Common myeloid progenitor, CD34-positive (primary cell): ENCODE results near the gene EVL.

Source experiments
- CTCF ChIA-PET: fragments of 350-600 bp; sonication (Branson Sonifier 250); formaldehyde crosslinking; loops from one replicate; lab custom pipeline; 2021; ENCODE audit warnings: antibody characterized with exemption; lab: Charles Lee
- POLR2A ChIA-PET: fragments of 350-600 bp; sonication (Branson Sonifier 250); formaldehyde crosslinking; loops from one replicate; lab custom pipeline; 2021; ENCODE audit warnings: antibody characterized with exemption; lab: Charles Lee
- DNase-seq, 3 donors: peaks; one replicate each; pipeline versions ENCODE4 v3.0.0 to v3.0.0-alpha.2; 2013
- H3K27ac ChIP-seq, 2 experiments: 1 replicate in 1 of 2; 2 replicates in 1 of 2; pipeline ENCODE4 v1.7.0; 2013; ENCODE audit warnings: inconsistent platforms in 2 of 2, low read length in 2 of 2, mild to moderate bottlenecking in 2 of 2, low read depth in 1 of 2, moderate library complexity in 1 of 2; ENCODE audit not compliant: severe bottlenecking in 2 of 2, insufficient read depth in 1 of 2, poor library complexity in 1 of 2
- H3K27me3 ChIP-seq, 5 experiments: replicated peaks in 2 of 5; 1 replicate in 3 of 5; 2 replicates in 2 of 5; pipeline versions ENCODE4 v1.6.1 to v1.7.0; 2013; ENCODE audit warnings: low read length in 4 of 5, mild to moderate bottlenecking in 2 of 5, moderate library complexity in 2 of 5, inconsistent platforms in 1 of 5; ENCODE audit not compliant: insufficient read depth in 5 of 5, control insufficient read depth in 4 of 5
- H3K36me3 ChIP-seq, 4 experiments: 1 replicate in 2 of 4; 2 replicates in 2 of 4; pipeline versions ENCODE4 v1.6.1 to v1.7.0; 2013; ENCODE audit warnings: low read length in 3 of 4, control low read depth in 1 of 4, mild to moderate bottlenecking in 1 of 4; ENCODE audit not compliant: control insufficient read depth in 4 of 4, insufficient read depth in 4 of 4
- H3K4me1 ChIP-seq, 4 experiments: 1 replicate in 3 of 4; 2 replicates in 1 of 4; pipeline versions ENCODE4 v1.6.1 to v1.7.1; 2013; ENCODE audit warnings: low read length in 3 of 4, mild to moderate bottlenecking in 3 of 4, control low read depth in 1 of 4, inconsistent platforms in 1 of 4, moderate library complexity in 1 of 4; ENCODE audit not compliant: control insufficient read depth in 4 of 4, insufficient read depth in 4 of 4; ENCODE audit errors: control extremely low read depth in 1 of 4
- H3K4me3 ChIP-seq, 7 experiments: 1 replicate in 4 of 7; 2 replicates in 3 of 7; pipeline versions ENCODE4 v1.5.1 to v1.7.0; 2013; ENCODE audit warnings: mild to moderate bottlenecking in 7 of 7, low read length in 6 of 7, moderate library complexity in 6 of 7, inconsistent platforms in 2 of 7, low read depth in 2 of 7, control low read depth in 1 of 7; ENCODE audit not compliant: insufficient read depth in 4 of 7, control insufficient read depth in 1 of 7; ENCODE audit errors: extremely low read depth in 1 of 7
- H3K9me3 ChIP-seq, 5 experiments: 1 replicate in 4 of 5; 2 replicates in 1 of 5; pipeline versions ENCODE4 v1.6.1 to v1.7.1; 2013; ENCODE audit warnings: low read length in 4 of 5, mild to moderate bottlenecking in 2 of 5, inconsistent platforms in 1 of 5, low read depth in 1 of 5, moderate library complexity in 1 of 5; ENCODE audit not compliant: control insufficient read depth in 4 of 5, insufficient read depth in 2 of 5; ENCODE audit errors: control extremely low read depth in 1 of 5
- WGBS: methylation state at CpG from one replicate; pipeline ENCODE4 v1.1.5; 2013; ENCODE audit not compliant: insufficient coverage; 5-methylcytosine and 5-hydroxymethylcytosine counted together

The EVL gene

GRCh38 chr14:100056431-100056830 is 8.8 kb upstream of the EVL start:
- H3K36me3 ChIP-seq = no peaks in the 10 kb centered on the region
- no peaks in the 10 kb centered on the region for H3K9me3 ChIP-seq
- no peaks in the 10 kb centered on the region for H3K27me3 ChIP-seq
- WGBS = 100% methylated on average over 2 of the region's 3 CpGs
- POLR2A ChIA-PET = interaction anchor here (1.1 to 1.5 kb wide), 2 partner anchors 10 to 19 kb away, joined by 3 read pairs; no protein-coding TSS in a partner anchor
- DNase-seq = no peak
- CTCF ChIA-PET = interaction anchor here (1.0 to 8.1 kb wide), 15 partner anchors 11 to 135 kb away, joined by 3 to 106 read pairs (median 4); partner anchors contain the start of gene EVL
- no peak overlapping the region for H3K27ac ChIP-seq
- no peak overlapping the region for H3K4me3 ChIP-seq
- peaks cover 12 to 49% (median 27%) of the 10 kb centered on the region in 4 experiments for H3K4me1 ChIP-seq

GRCh38 chr14:100056964-100057795 is 8.0 kb upstream of the EVL start:
- WGBS = 97% methylated on average over 3 of the region's 4 CpGs
- peaks cover 12 to 56% (median 29%) of the 10 kb centered on the region in 4 experiments for H3K4me1 ChIP-seq
- ChIA-PET POLR2A (interaction anchor here (0.7 to 1.1 kb wide), 2 partner anchors 10 to 22 kb away, joined by 3 read pairs; no protein-coding TSS in a partner anchor), CTCF (interaction anchor here (0.7 to 8.1 kb wide), 20 partner anchors 8 to 135 kb away, joined by 3 to 106 read pairs (median 4); partner anchors contain the start of gene EVL)
- H3K36me3 ChIP-seq = no peaks in the 10 kb centered on the region
- no peaks in the 10 kb centered on the region for H3K27me3 ChIP-seq
- no peak overlapping the region for H3K27ac ChIP-seq
- DNase-seq = peak; percentile 70 to 81 (median 79)
- H3K9me3 ChIP-seq = no peaks in the 10 kb centered on the region
- H3K4me3 ChIP-seq = no peak overlapping the region

GRCh38 chr14:100058777-100059437 is 6.3 kb upstream of the EVL start:
- POLR2A ChIA-PET = no interaction called here
- 100% methylated on average over 2 of the region's 4 CpGs for WGBS
- H3K9me3 ChIP-seq = no peaks in the 10 kb centered on the region
- H3K27me3 ChIP-seq = no peaks in the 10 kb centered on the region
- no peaks in the 10 kb centered on the region for H3K36me3 ChIP-seq
- H3K27ac ChIP-seq = no peak overlapping the region
- no peak overlapping the region for H3K4me3 ChIP-seq
- CTCF ChIA-PET = interaction anchor here (0.6 to 8.1 kb wide), 9 partner anchors 8 to 220 kb away, joined by 3 to 106 read pairs (median 4); partner anchors contain the start of gene EVL
- H3K4me1 ChIP-seq = peaks cover 19 to 70% (median 42%) of the 10 kb centered on the region in 4 experiments
- DNase-seq = no peak

- no peaks in the 10 kb centered on the region for H3K36me3 ChIP-seq
- H3K4me1 ChIP-seq = peaks cover 20 to 72% (median 45%) of the 10 kb centered on the region in 4 experiments
- no peaks in the 10 kb centered on the region for H3K9me3 ChIP-seq
- H3K27ac ChIP-seq = no peak overlapping the region
- no peak overlapping the region for H3K4me3 ChIP-seq
- POLR2A ChIA-PET = no interaction called here
- H3K27me3 ChIP-seq = no peaks in the 10 kb centered on the region
- WGBS = 100% methylated on average over 3 of the region's 3 CpGs
- CTCF ChIA-PET = interaction anchor here (0.8 to 8.1 kb wide), 7 partner anchors 8 to 83 kb away, joined by 3 to 106 read pairs (median 6); partner anchors contain the start of gene EVL
- no peak for DNase-seq
These were observed 5.8 kb upstream of the EVL start for GRCh38 chr14:100059438-100059781.

- peaks cover 26 to 82% (median 51%) of the 10 kb centered on the region in 4 experiments for H3K4me1 ChIP-seq
- CTCF ChIA-PET = interaction anchor here (0.7 to 26.8 kb wide), 2 partner anchors 36 to 136 kb away, joined by 3 to 1065 read pairs; no protein-coding TSS in a partner anchor
- H3K9me3 ChIP-seq = no peaks in the 10 kb centered on the region
- no peaks in the 10 kb centered on the region for H3K27me3 ChIP-seq
- H3K27ac ChIP-seq = no peak overlapping the region
- POLR2A ChIA-PET = no interaction called here
- H3K36me3 ChIP-seq = no peaks in the 10 kb centered on the region
- DNase-seq = no peak
- 100% methylated on average over 2 of the region's 3 CpGs for WGBS
- no peak overlapping the region for H3K4me3 ChIP-seq
These were observed 4.5 kb upstream of the EVL start for GRCh38 chr14:100060760-100061159.

- peak overlapping the region in 1 of 2 experiments; percentile 17 for H3K27ac ChIP-seq
- WGBS = 100% methylated on average over 2 of the region's 4 CpGs
- CTCF ChIA-PET = interaction anchor here (0.8 to 26.8 kb wide), 2 partner anchors 34 to 38 kb away, joined by 3 to 1065 read pairs; no protein-coding TSS in a partner anchor
- POLR2A ChIA-PET = no interaction called here
- H3K4me3 ChIP-seq = no peak overlapping the region
- DNase-seq = no peak
- H3K27me3 ChIP-seq = no peaks in the 10 kb centered on the region
- no peaks in the 10 kb centered on the region for H3K36me3 ChIP-seq
- no peaks in the 10 kb centered on the region for H3K9me3 ChIP-seq
- peaks cover 36 to 87% (median 62%) of the 10 kb centered on the region in 4 experiments for H3K4me1 ChIP-seq
These were observed 2.6 kb upstream of the EVL start for GRCh38 chr14:100062590-100062989.
